OCI-LY1 (cell line): ENCODE results near the gene AADAT.

Experiments used
- EZH2 ChIP-seq: fragments of 200-600 bp; sonication (generic), shearing (Covaris generic); IDR thresholded peaks from 2 replicates; pipeline ENCODE4 v1.8.0; 2017; ENCODE audit warnings: borderline replicate concordance, mixed run types, mild to moderate bottlenecking, antibody characterized with exemption, low read length, moderate library complexity, mixed read lengths
- TF ChIP-seq, protein P1 (sequence below): fragments of 200-600 bp; sonication (generic), shearing (Covaris generic); IDR thresholded peaks from 2 replicates; pipeline ENCODE4 v1.5.1; 2017; ENCODE audit warnings: mild to moderate bottlenecking, antibody characterized with exemption, low read length, moderate library complexity, mixed read lengths

DNA sequence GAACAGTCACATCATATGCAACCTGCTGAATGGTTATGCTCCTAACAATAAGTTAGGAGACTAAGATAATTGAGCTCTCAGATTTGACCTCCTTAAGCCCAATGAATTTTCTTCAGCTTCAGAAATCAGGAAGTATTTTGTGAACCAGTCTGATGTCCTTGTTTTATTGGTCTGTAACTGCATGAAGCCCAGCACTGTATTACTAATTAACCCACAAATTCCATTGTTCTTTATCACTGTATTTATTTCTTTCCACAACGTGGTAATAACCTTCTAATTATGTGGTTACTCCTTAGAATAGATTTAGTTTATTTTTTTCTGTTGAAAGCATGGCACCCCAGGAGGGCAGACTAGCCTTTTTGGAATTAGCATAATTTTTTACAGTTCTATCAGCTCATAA is 59.6 kb downstream of the AADAT start:
- TF ChIP-seq, protein P1, sequence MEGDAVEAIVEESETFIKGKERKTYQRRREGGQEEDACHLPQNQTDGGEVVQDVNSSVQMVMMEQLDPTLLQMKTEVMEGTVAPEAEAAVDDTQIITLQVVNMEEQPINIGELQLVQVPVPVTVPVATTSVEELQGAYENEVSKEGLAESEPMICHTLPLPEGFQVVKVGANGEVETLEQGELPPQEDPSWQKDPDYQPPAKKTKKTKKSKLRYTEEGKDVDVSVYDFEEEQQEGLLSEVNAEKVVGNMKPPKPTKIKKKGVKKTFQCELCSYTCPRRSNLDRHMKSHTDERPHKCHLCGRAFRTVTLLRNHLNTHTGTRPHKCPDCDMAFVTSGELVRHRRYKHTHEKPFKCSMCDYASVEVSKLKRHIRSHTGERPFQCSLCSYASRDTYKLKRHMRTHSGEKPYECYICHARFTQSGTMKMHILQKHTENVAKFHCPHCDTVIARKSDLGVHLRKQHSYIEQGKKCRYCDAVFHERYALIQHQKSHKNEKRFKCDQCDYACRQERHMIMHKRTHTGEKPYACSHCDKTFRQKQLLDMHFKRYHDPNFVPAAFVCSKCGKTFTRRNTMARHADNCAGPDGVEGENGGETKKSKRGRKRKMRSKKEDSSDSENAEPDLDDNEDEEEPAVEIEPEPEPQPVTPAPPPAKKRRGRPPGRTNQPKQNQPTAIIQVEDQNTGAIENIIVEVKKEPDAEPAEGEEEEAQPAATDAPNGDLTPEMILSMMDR = no peak
- TF ChIP-seq EZH2 = no peak
